Measurements from ENCODE around the gene SYNJ2.

The SYNJ2 gene

GRCh38 chr6:157995458-157995857 lies 13.8 kb downstream of the SYNJ2 start:
- no peak overlapping the region for H2AFZ ChIP-seq (ENCODE audit: low read length)
- H3K27me3 ChIP-seq (ENCODE audit: insufficient read depth, low read length): no peaks in the 10 kb centered on the region
- H3K9ac ChIP-seq (ENCODE audit: low read length): no peak overlapping the region
- no peak overlapping the region for H3K27ac ChIP-seq (ENCODE audit: low read depth, low read length, poor library complexity, severe bottlenecking)
- H3K9me3 ChIP-seq (ENCODE audit: low read length): no peaks in the 10 kb centered on the region
- TF ChIP-seq EZH2 (IDR thresholded peaks at IDR 0.05; ENCODE audit: borderline replicate concordance, low read length): no peak
- TF ChIP-seq CTCF (IDR thresholded peaks at IDR 0.05; ENCODE audit: low read length): no peak
- no peaks in the 10 kb centered on the region for H3F3A ChIP-seq (ENCODE audit: insufficient read depth, low read length)
- no peak overlapping the region for H3K4me2 ChIP-seq (ENCODE audit: low read length)
- no peaks in the 10 kb centered on the region for H3K9me2 ChIP-seq (ENCODE audit: low read depth, low read length)
- no peak overlapping the region for H3K4me3 ChIP-seq (ENCODE audit: low read depth, low read length, poor library complexity, severe bottlenecking)
- peaks cover 1% of the 10 kb centered on the region for H3K4me1 ChIP-seq (ENCODE audit: insufficient read depth, low read length, severe bottlenecking)
- no peaks in the 10 kb centered on the region for H4K20me1 ChIP-seq (ENCODE audit: insufficient read depth, low read length)
- no peaks in the 10 kb centered on the region for H3K79me2 ChIP-seq (ENCODE audit: insufficient read depth, low read length)
- H3K36me3 ChIP-seq (ENCODE audit: insufficient read depth, low read length): no peaks in the 10 kb centered on the region

DNA sequence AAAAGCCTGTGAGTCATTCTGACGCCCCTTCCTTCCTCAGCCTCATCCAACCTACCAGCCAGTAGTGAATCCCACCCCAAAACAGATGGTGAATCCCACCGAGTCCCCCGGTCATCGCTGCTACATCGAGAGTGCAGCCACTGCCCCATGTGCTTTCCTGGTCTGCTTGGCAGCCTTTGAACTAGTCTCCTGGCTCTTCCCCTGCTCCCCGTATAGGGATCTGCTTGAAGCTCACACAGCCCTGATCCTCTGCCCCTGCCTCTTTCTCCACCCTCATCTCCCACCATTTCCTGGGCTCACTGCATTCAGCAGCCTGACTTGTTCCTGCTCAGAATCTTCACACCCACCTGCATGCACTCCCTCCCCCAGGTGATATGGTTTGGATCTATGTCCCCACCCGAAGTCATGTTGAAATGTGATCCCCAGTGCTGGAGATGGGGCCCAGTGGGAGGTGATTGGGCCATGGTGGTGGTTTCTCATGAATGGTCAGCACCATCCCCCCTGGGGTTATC lies 14.6 kb downstream of the SYNJ2 start:
- Histone ChIP-seq H3K27me3 (ENCODE audit: insufficient read depth, low read length) (no peaks in the 10 kb centered on the region), H3K4me3 (ENCODE audit: low read depth, low read length, poor library complexity, severe bottlenecking) (no peak overlapping the region), H3K79me2 (ENCODE audit: insufficient read depth, low read length) (no peaks in the 10 kb centered on the region), H4K20me1 (ENCODE audit: insufficient read depth, low read length) (no peaks in the 10 kb centered on the region), H3K9me2 (ENCODE audit: low read depth, low read length) (no peaks in the 10 kb centered on the region), H3K27ac (ENCODE audit: low read depth, low read length, poor library complexity, severe bottlenecking) (no peak overlapping the region), H3F3A (ENCODE audit: insufficient read depth, low read length) (no peaks in the 10 kb centered on the region), H3K4me1 (ENCODE audit: insufficient read depth, low read length, severe bottlenecking) (no peaks in the 10 kb centered on the region), H3K36me3 (ENCODE audit: insufficient read depth, low read length) (no peaks in the 10 kb centered on the region), H2AFZ (ENCODE audit: low read length) (no peak overlapping the region), H3K9me3 (ENCODE audit: low read length) (no peaks in the 10 kb centered on the region), H3K9ac (ENCODE audit: low read length) (no peak overlapping the region), H3K4me2 (ENCODE audit: low read length) (no peak overlapping the region)
- TF ChIP-seq EZH2 (IDR thresholded peaks at IDR 0.05; ENCODE audit: borderline replicate concordance, low read length) (no peak), CTCF (IDR thresholded peaks at IDR 0.05; ENCODE audit: low read length) (no peak)

DNA sequence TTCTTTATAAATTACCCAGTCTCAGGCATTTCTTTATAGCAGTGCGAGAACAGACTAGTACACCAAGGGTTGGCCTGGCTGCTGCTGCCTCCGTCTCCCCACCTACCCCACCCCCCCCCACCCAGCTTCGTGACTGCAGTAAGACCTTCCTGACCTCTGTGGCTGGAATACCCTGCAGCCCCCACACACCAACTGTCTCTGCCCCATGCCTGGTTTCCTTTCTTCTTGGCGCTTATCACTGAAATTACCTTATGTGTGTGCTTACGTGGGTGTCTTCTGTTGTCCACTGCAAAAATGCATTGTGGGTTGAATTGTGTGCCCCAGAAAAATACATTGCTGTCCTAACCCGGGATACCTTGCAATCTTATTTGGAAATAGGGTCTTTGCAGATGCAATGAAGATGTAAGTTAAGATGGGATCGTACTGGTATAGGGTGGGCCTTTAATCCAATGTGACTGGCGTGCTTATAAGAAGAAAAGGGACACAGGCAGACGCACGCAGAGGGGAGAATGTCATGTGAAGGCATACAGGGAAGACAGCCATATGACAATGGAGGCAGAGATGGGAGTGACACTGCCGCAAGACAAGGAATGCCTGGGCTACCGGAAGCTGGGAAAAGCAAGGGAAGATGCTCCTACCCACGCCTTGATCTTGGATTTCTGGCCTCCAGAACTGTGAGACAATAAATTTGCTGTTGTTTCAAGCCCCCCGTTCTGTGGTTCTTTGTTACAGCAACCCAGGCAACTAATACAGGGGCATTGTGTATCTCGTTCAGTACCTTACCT lies 15.4 kb downstream of the SYNJ2 start:
- no peaks in the 10 kb centered on the region for H3K9me2 ChIP-seq (ENCODE audit: low read depth, low read length)
- no peak overlapping the region for H3K4me3 ChIP-seq (ENCODE audit: low read depth, low read length, poor library complexity, severe bottlenecking)
- no peak overlapping the region for H3K9ac ChIP-seq (ENCODE audit: low read length)
- H3K4me1 ChIP-seq (ENCODE audit: insufficient read depth, low read length, severe bottlenecking): no peaks in the 10 kb centered on the region
- H3K4me2 ChIP-seq (ENCODE audit: low read length): no peak overlapping the region
- no peaks in the 10 kb centered on the region for H3K79me2 ChIP-seq (ENCODE audit: insufficient read depth, low read length)
- no peaks in the 10 kb centered on the region for H3F3A ChIP-seq (ENCODE audit: insufficient read depth, low read length)
- H2AFZ ChIP-seq (ENCODE audit: low read length): no peak overlapping the region
- no peaks in the 10 kb centered on the region for H3K27me3 ChIP-seq (ENCODE audit: insufficient read depth, low read length)
- H3K27ac ChIP-seq (ENCODE audit: low read depth, low read length, poor library complexity, severe bottlenecking): no peak overlapping the region
- H3K9me3 ChIP-seq (ENCODE audit: low read length): no peaks in the 10 kb centered on the region
- H4K20me1 ChIP-seq (ENCODE audit: insufficient read depth, low read length): no peaks in the 10 kb centered on the region
- no peaks in the 10 kb centered on the region for H3K36me3 ChIP-seq (ENCODE audit: insufficient read depth, low read length)
- TF ChIP-seq CTCF (IDR thresholded peaks at IDR 0.05; ENCODE audit: low read length) (no peak), EZH2 (IDR thresholded peaks at IDR 0.05; ENCODE audit: borderline replicate concordance, low read length) (no peak)
